Lower leg skin (tissue), 4 donors: Measurements from ENCODE around the gene GREB1. TPM values are rescaled to one million over a fixed set of nuclear protein-coding genes. Genes with fewer than 3 reads are reported as not detected.

ENCODE experiments used
- DNase-seq, 2 donors: peaks; one replicate each; pipeline ENCODE4 v3.0.0-alpha.2; 2019; ENCODE audit warnings: low spot score in 2 of 2
- H3K4me3 ChIP-seq: fragments of 200-600 bp; sonication (generic); 2 replicates; pipeline ENCODE4 v1.5.1; 2017; ENCODE audit warnings: mild to moderate bottlenecking, low read depth; ENCODE audit not compliant: poor library complexity, severe bottlenecking
- POLR2A ChIP-seq, 2 donors: fragments of 450-650 bp; IDR thresholded peaks; one replicate each; pipeline ENCODE4 v1.6.1; 2016 to 2017; ENCODE audit warnings: antibody characterized with exemption in 2 of 2, mild to moderate bottlenecking in 1 of 2, moderate library complexity in 1 of 2
- WGBS, 2 donors: methylation state at CpG; one replicate each; pipeline ENCODE4 v1.1.5; 2018; 5-methylcytosine and 5-hydroxymethylcytosine counted together
- intact Hi-C: fragments of 100-400 bp; cut with DNase I; formaldehyde crosslinking; loops from one replicate; pipeline ENCODE4 v1.15.0; 2023; ENCODE audit warnings: low total_unique reads
- total RNA-seq, 4 donors: library from RNA; depleted of rRNA; stranded (reverse); fragments of >200 nt; gene quantifications; one replicate each; pipeline ENCODE4 v1.1.0, GENCODE V29; 2016
- TF ChIP-seq, protein P1 (sequence below), 3 donors: fragments of 450-650 bp; IDR thresholded peaks; one replicate each; pipeline ENCODE4 v1.5.1; 2016; ENCODE audit warnings: antibody characterized with exemption in 3 of 3, mild to moderate bottlenecking in 3 of 3, moderate library complexity in 2 of 3

The GREB1 gene
- total RNA-seq, 4 donors from 2014 or later = 2.4 to 12.2 (median 4.0) TPM

- DNase-seq = no peak
- H3K4me3 ChIP-seq = no peak overlapping the region
- TF ChIP-seq, protein P1, sequence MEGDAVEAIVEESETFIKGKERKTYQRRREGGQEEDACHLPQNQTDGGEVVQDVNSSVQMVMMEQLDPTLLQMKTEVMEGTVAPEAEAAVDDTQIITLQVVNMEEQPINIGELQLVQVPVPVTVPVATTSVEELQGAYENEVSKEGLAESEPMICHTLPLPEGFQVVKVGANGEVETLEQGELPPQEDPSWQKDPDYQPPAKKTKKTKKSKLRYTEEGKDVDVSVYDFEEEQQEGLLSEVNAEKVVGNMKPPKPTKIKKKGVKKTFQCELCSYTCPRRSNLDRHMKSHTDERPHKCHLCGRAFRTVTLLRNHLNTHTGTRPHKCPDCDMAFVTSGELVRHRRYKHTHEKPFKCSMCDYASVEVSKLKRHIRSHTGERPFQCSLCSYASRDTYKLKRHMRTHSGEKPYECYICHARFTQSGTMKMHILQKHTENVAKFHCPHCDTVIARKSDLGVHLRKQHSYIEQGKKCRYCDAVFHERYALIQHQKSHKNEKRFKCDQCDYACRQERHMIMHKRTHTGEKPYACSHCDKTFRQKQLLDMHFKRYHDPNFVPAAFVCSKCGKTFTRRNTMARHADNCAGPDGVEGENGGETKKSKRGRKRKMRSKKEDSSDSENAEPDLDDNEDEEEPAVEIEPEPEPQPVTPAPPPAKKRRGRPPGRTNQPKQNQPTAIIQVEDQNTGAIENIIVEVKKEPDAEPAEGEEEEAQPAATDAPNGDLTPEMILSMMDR (IDR thresholded peaks at IDR 0.05) = no peak
- no peak for TF ChIP-seq POLR2A (IDR thresholded peaks at IDR 0.05)
- intact Hi-C loops = no loop called here
- WGBS, 2 donors = 58 to 68% methylated on average over 9 of the region's 9 CpGs
Measured at GRCh38 chr2:11598228-11598731, 64.4 kb downstream of the GREB1 start.

DNA sequence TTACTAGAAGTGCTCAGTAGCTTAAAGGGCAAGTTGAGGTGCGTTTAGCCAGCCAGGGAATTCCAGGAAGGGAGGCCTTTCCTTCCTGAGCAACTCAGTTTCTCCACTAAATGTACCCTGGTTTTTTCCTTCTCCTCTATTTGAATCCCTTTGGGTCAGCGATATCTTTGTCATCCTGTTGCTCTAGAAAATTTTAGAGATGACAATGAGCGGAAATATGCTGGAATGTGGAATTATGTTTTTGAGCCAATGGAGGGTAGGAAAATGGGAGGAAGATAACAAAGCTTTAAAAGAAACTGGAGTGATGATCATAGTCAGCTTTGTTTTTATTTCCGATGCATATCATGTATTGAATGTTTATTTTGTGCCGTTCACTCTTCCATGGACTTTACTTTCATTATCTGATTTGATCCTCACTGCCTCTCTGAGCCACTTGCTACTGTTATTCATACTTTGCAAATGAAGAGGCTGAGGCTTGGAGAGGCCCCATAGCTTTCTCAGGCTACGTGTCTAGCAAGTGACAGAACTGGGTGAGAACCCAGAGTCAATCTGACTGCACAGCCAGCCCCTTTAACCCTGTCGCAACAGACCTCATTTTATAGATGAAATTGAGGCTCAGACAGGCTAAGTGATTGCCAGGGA, 68.8 kb downstream of the GREB1 start:
- intact Hi-C loops = no loop called here

DNA sequence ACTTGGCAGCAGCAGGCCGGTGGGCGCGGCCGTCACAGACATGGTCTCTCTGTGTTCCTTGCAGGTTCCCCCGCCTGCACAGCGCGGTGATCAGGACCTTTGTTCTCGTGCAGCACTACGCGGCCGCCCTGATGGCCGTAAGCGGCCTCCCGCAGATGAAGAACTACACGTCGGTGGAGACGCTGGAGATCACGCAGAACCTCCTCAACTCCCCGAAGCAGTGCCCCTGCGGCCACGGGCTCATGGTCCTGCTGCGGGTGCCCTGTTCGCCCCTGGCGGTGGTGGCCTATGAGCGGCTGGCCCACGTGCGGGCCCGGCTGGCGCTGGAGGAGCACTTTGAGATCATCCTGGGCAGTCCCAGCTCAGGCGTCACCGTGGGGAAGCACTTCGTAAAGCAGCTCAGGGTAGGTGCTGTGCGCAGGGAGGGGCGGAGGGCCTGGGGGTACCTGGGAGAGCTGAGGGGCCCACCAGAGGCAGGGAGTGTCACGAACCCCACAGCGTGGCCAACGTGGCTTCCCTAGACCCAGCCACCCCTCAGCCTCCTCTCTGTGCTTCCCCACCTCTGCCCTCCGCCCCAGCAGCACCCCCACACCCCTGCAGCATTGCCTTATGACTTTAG, 76.9 kb downstream of the GREB1 start:
- WGBS, 2 donors = 94 to 95% methylated on average over 32 to 38 of the region's 38 CpGs
- H3K4me3 ChIP-seq = no peak overlapping the region
- no peak for TF ChIP-seq POLR2A (IDR thresholded peaks at IDR 0.05)
- TF ChIP-seq, protein P1 (IDR thresholded peaks at IDR 0.05) = no peak
- intact Hi-C loops = no loop called here
- DNase-seq = no peak

More for the DNA sequence above, 68.8 kb downstream of the GREB1 start:
- H3K4me3 ChIP-seq = no peak overlapping the region
- DNase-seq = no peak
- TF ChIP-seq, protein P1 (IDR thresholded peaks at IDR 0.05) = no peak
- TF ChIP-seq POLR2A (IDR thresholded peaks at IDR 0.05) = no peak
- 82 to 86% methylated on average over 7 of the region's 7 CpGs for WGBS, 2 donors

DNA sequence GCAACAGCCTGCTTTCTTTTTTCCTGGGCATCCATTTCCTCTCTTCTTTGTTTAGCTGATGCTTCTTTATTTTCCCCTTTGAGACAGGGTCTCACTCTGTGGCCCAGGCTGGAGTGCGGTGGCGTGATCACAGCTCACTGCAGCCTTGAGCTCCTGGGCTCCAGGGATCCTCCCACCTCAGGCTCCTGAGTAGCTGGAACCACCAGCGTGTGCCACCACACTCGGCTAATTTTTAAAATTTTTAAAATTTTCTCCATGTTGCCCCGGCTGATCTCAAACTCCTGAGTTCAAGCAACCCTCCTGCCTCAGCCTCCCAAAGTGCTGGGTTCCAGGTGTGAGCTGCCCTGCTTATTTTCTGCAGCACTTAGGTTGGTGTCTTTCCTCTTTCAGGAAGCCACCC, 77.4 kb downstream of the GREB1 start:
- WGBS, 2 donors = 96 to 98% methylated on average over 5 of the region's 5 CpGs
- no peak for DNase-seq
- TF ChIP-seq POLR2A (IDR thresholded peaks at IDR 0.05) = no peak
- TF ChIP-seq, protein P1 (IDR thresholded peaks at IDR 0.05) = no peak
- H3K4me3 ChIP-seq = no peak overlapping the region
- intact Hi-C loops = no loop called here

- no peak for TF ChIP-seq POLR2A (IDR thresholded peaks at IDR 0.05)
- TF ChIP-seq, protein P1 (IDR thresholded peaks at IDR 0.05) = no peak
- 85% methylated on average over 20 of the region's 20 CpGs for WGBS, 2 donors
- H3K4me3 ChIP-seq = no peak overlapping the region
- intact Hi-C loops = no loop called here
- no peak for DNase-seq
Measured at GRCh38 chr2:11612553-11613215, 78.8 kb downstream of the GREB1 start.
